Colonic mucosa (tissue), 4 donors: ENCODE data around the gene EIF2S1. TPM values are rescaled to one million over a fixed set of nuclear protein-coding genes. Genes with fewer than 3 reads are reported as not detected.

Experiments
- DNase-seq: peaks from one replicate; pipeline ENCODE4 v3.0.0-alpha.2; 2020
- H3K27ac ChIP-seq: fragments of 200-600 bp; one replicate; pipeline ENCODE4 v1.8.0; 2021
- H3K27me3 ChIP-seq: fragments of 200-600 bp; one replicate; pipeline ENCODE4 v1.8.0; 2021
- H3K36me3 ChIP-seq: fragments of 200-600 bp; one replicate; pipeline ENCODE4 v1.8.0; 2021
- H3K4me1 ChIP-seq: fragments of 200-600 bp; one replicate; pipeline ENCODE4 v1.8.0; 2021; ENCODE audit warnings: mild to moderate bottlenecking
- H3K4me3 ChIP-seq: fragments of 200-600 bp; one replicate; pipeline ENCODE4 v1.8.0; 2021
- H3K9ac ChIP-seq, 2 donors: one replicate each; pipeline ENCODE4 v1.7.0; 2013; ENCODE audit warnings: control low read depth in 2 of 2, low read depth in 2 of 2, low read length in 2 of 2
- H3K9me3 ChIP-seq: fragments of 200-600 bp; one replicate; pipeline ENCODE4 v1.8.0; 2021
- intact Hi-C: fragments of 100-400 bp; cut with DNase I; formaldehyde crosslinking; loops from one replicate; pipeline ENCODE4 v1.14.1; 2022
- total RNA-seq, 2 donors: library from RNA; stranded (reverse); fragmentation: NEBNext Ultra II Directional in 1 of 2; extraction: Animal tissue kit (Norgen Biotek cat#: 25700) in 1 of 2; gene quantifications; one replicate each; pipeline ENCODE4 v1.2.1, GENCODE V29; 2021
- TF ChIP-seq, protein P1 (sequence below): fragments of 200-600 bp; IDR thresholded peaks from one replicate; pipeline ENCODE4 v1.8.0; 2022; ENCODE audit warnings: antibody characterized with exemption, mild to moderate bottlenecking
- donor health status: healthy.
- donor health status: DM: no; HTN: no; CAD: no.
- donor health status: DM: no; HTN: no; CAD: no.

EIF2S1 gene
- total RNA-seq, 2 donors from 2014 or later: 73.7 to 130 TPM

DNA sequence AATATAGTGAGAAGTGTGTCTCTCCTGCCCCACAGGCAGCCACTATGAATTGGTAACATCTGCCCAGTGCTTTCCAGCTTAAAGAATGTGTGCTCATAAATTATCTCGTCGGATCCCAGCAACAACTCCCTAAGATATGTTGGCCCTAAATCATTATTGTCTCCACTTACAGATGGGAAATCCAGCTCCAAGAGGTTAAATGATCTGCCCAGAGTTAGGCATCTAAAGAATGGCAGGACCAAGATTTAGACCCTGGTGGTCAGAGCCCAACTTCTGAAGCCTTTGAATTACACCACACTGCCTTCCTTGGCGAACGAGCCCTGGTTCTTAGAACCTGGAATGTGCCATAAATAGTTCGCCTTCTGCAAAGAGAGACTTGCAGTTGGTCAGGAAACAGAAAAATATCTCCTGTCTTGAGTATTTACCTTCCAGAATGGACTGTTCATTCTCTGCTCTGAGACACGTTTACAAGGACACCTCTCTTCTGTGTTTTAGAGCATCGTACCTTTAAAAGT lies 72.0 kb downstream of the EIF2S1 start:
- no peak overlapping the region for H3K9ac ChIP-seq
- intact Hi-C loops: loop anchor here (10.0 kb wide), 1 partner anchor 93 kb away; no protein-coding TSS in a partner anchor
- H3K36me3 ChIP-seq: no peaks in the 10 kb centered on the region
- TF ChIP-seq, protein P1, sequence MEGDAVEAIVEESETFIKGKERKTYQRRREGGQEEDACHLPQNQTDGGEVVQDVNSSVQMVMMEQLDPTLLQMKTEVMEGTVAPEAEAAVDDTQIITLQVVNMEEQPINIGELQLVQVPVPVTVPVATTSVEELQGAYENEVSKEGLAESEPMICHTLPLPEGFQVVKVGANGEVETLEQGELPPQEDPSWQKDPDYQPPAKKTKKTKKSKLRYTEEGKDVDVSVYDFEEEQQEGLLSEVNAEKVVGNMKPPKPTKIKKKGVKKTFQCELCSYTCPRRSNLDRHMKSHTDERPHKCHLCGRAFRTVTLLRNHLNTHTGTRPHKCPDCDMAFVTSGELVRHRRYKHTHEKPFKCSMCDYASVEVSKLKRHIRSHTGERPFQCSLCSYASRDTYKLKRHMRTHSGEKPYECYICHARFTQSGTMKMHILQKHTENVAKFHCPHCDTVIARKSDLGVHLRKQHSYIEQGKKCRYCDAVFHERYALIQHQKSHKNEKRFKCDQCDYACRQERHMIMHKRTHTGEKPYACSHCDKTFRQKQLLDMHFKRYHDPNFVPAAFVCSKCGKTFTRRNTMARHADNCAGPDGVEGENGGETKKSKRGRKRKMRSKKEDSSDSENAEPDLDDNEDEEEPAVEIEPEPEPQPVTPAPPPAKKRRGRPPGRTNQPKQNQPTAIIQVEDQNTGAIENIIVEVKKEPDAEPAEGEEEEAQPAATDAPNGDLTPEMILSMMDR: no peak
- no peak overlapping the region for H3K27ac ChIP-seq
- peaks cover 9% of the 10 kb centered on the region for H3K4me1 ChIP-seq
- no peak overlapping the region for H3K4me3 ChIP-seq
- no peak for DNase-seq
- H3K27me3 ChIP-seq: no peaks in the 10 kb centered on the region
- H3K9me3 ChIP-seq: no peaks in the 10 kb centered on the region

DNA sequence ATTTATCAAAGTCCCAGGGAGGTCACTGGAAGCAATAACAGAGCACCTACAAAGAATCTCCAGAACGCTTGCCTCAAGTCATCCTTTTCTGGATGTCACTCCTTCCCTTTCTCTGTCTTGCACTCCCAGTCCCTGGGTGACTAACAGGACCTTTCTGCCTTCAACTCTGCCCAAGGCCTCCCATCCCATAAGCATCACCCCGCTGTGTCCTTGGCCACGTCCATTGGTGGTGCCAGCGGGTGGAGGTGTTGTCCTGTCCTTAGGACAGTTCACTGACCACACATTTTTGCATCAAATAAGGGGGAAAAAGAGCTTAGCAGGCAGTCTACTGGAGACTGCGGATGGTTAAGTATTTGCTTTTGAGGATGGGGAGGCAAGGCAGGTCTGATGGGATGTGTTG lies 75.5 kb downstream of the EIF2S1 start:
- no peak overlapping the region for H3K9ac ChIP-seq
- TF ChIP-seq, protein P1: no peak
- H3K4me1 ChIP-seq: no peaks in the 10 kb centered on the region
- intact Hi-C loops: loop anchor here (10.0 kb wide), 1 partner anchor 89 kb away; no protein-coding TSS in a partner anchor
- no peaks in the 10 kb centered on the region for H3K9me3 ChIP-seq
- H3K27ac ChIP-seq: no peak overlapping the region
- no peaks in the 10 kb centered on the region for H3K36me3 ChIP-seq
- no peaks in the 10 kb centered on the region for H3K27me3 ChIP-seq
- no peak overlapping the region for H3K4me3 ChIP-seq
- no peak for DNase-seq

Other genes with a start within 250 kb of the EIF2S1 start
- gene GARIN2, start 170.9 kb upstream of the EIF2S1 start, total RNA-seq: not detected
- 10 to 100 TPM; 35.5 to 45.2 TPM for gene PALS1, start 118.9 kb upstream of the EIF2S1 start, total RNA-seq
- 100 to 1,000 TPM in 1 of 2 donors, 10 to 100 TPM in 1; 75.8 to 106 TPM for gene ATP6V1D, start 524 bp upstream of the EIF2S1 start, total RNA-seq
- gene PLEK2, start 51.8 kb downstream of the EIF2S1 start, total RNA-seq: 10 to 100 TPM; 71.6 to 84.0 TPM
- gene TMEM229B, start 128.4 kb downstream of the EIF2S1 start, total RNA-seq: 10 to 100 TPM in 1 of 2 donors, 1 to 10 TPM in 1; 6.9 to 11.3 TPM
- 10 to 100 TPM; 47.1 to 63.1 TPM for gene PLEKHH1, start 173.0 kb downstream of the EIF2S1 start, total RNA-seq
- gene PIGH, start 239.9 kb downstream of the EIF2S1 start, total RNA-seq: 10 to 100 TPM; 16.3 to 17.1 TPM